Adrenal gland (tissue), 12 donors: ENCODE results near the gene RIN2. TPM values are rescaled to one million over a fixed set of nuclear protein-coding genes. Genes with fewer than 3 reads are reported as not detected.

ENCODE experiments used
- DNase-seq, 7 donors: peaks; one replicate each; pipeline ENCODE4 v3.0.0-alpha.2; 2019 to 2020
- H3K27ac ChIP-seq, 5 donors: fragments of 200-600 bp; sonication (generic) in 4 of 5; 1 replicate in 3 of 5; 2 replicates in 2 of 5; pipeline versions ENCODE4 v1.5.1 to v1.8.0; 2016 to 2020; ENCODE audit warnings: mild to moderate bottlenecking in 1 of 5
- H3K27me3 ChIP-seq: fragments of 200-600 bp; 2 replicates; pipeline ENCODE4 v1.8.0; 2021
- H3K36me3 ChIP-seq, 2 donors: fragments of 200-600 bp; replicated peaks in 1 of 2; 1 replicate in 1 of 2; 2 replicates in 1 of 2; pipeline versions ENCODE4 v1.5.1 to v1.8.0; 2018 to 2022
- H3K4me1 ChIP-seq, 2 donors: fragments of 200-600 bp; replicated peaks in 1 of 2; 1 replicate in 1 of 2; 2 replicates in 1 of 2; pipeline versions ENCODE4 v1.5.1 to v1.8.0; 2018 to 2021
- H3K4me3 ChIP-seq, 4 donors: fragments of 200-600 bp; sonication (generic) in 3 of 4; one replicate each; pipeline ENCODE4 v1.5.1; 2016 to 2018
- H3K9me3 ChIP-seq, 3 donors: fragments of 200-600 bp; sonication (generic) in 1 of 3; replicated peaks in 1 of 3; 1 replicate in 2 of 3; 2 replicates in 1 of 3; pipeline versions ENCODE4 v1.5.1 to v1.8.0; 2016 to 2021
- POLR2A ChIP-seq, 2 donors: fragments of 450-650 bp; IDR thresholded peaks; one replicate each; pipeline ENCODE4 v1.6.1; 2017; ENCODE audit warnings: antibody characterized with exemption in 2 of 2, mild to moderate bottlenecking in 2 of 2, moderate library complexity in 1 of 2
- WGBS, 4 donors: extraction: QIAGEN DNeasy Blood & Tissue Kit in 2 of 4; methylation state at CpG; one replicate each; pipeline versions ENCODE4 v1.1.5 to v1.1.7; 2013 to 2017; 5-methylcytosine and 5-hydroxymethylcytosine counted together
- intact Hi-C, 2 donors: fragments of 100-400 bp; cut with DNase I; formaldehyde crosslinking; loops; one replicate each; pipeline versions ENCODE4 v1.14.1 to v1.15.0; 2022 to 2023
- polyA plus RNA-seq, 3 donors: library from polyadenylated mRNA; stranded (reverse); fragments of 200-250 nt in 2 of 3; fragments of 350-450 nt in 1 of 3; fragmentation: Illumina TruSeq in 1 of 3; extraction: RNeasy Lipid Tissue Mini Kit (QIAGEN cat#74804) in 1 of 3; gene quantifications; one replicate each; pipeline ENCODE4 v1.2.3, GENCODE V29; 2013 to 2014
- total RNA-seq, 9 donors: library from RNA; depleted of rRNA in 4 of 9; stranded (reverse); fragments of >200 nt in 4 of 9; fragments of 120-200 nt in 1 of 9; fragmentation: NEBNext Ultra II Directional in 1 of 9; extraction: Animal tissue kit (Norgen Biotek cat#: 25700) in 1 of 9; gene quantifications; one replicate each; pipeline versions ENCODE4 v1.1.0 to v1.2.4, GENCODE V29; 2013 to 2023
- TF ChIP-seq, protein P1 (sequence below), 6 experiments: fragments of 450-650 bp in 4 of 6; fragments of 200-600 bp in 2 of 6; sonication (generic) in 1 of 6; IDR thresholded peaks; 1 replicate in 5 of 6; 2 replicates in 1 of 6; pipeline versions ENCODE4 v1.5.1 to v1.8.0; 2016 to 2021; ENCODE audit warnings: antibody characterized with exemption in 6 of 6, mild to moderate bottlenecking in 2 of 6, moderate library complexity in 1 of 6
- donor health status: healthy with polysubstance abuse.
- donor health status: Bipolar disorder and iron deficiency.
- donor health status: DM: yes; HTN: yes; CAD: no.
- donor health status: DM: no; HTN: no; CAD: no.
- donor health status: DM: no; HTN: no; CAD: no.
- donor health status: DM: yes; HTN: yes; CAD: no.

Gene RIN2
- total and polyA plus RNA-seq, 12 donors = 6.9 to 68.8 (median 40.6) TPM

DNA sequence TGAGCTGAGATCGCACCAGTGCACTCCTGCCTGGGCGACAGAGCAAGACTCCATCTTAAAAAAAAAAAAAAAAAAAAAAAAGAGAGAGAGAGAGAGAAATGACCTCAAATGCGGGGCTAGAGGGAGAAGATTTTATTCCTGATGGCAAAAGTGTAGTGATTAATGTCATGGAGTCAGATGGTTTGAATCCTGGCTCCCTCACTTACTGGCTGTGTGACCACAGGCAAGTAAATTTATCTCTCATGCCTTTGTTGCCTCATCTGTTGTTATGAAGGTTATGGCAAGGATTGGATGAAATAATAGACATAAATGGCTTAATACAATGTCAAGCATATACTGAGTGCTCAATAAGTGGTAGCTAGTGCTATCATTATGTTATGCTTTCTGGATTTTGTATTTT is 29.3 kb downstream of the RIN2 start:
- 77 to 94% (median 84%) methylated on average over 3 of the region's 3 CpGs for WGBS, 4 donors
- TF ChIP-seq, protein P1, sequence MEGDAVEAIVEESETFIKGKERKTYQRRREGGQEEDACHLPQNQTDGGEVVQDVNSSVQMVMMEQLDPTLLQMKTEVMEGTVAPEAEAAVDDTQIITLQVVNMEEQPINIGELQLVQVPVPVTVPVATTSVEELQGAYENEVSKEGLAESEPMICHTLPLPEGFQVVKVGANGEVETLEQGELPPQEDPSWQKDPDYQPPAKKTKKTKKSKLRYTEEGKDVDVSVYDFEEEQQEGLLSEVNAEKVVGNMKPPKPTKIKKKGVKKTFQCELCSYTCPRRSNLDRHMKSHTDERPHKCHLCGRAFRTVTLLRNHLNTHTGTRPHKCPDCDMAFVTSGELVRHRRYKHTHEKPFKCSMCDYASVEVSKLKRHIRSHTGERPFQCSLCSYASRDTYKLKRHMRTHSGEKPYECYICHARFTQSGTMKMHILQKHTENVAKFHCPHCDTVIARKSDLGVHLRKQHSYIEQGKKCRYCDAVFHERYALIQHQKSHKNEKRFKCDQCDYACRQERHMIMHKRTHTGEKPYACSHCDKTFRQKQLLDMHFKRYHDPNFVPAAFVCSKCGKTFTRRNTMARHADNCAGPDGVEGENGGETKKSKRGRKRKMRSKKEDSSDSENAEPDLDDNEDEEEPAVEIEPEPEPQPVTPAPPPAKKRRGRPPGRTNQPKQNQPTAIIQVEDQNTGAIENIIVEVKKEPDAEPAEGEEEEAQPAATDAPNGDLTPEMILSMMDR (IDR thresholded peaks at IDR 0.05) = no peak
- TF ChIP-seq POLR2A (IDR thresholded peaks at IDR 0.05) = no peak
- H3K4me3 ChIP-seq = no peak overlapping the region
- intact Hi-C loops = loop anchor here in 1 of 2 donors (5.0 kb wide), 1 partner anchor 210 kb away; no protein-coding TSS in a partner anchor
- H3K4me1 ChIP-seq = peaks cover 3 to 27% of the 10 kb centered on the region in 2 donors
- H3K27me3 ChIP-seq = no peaks in the 10 kb centered on the region
- H3K27ac ChIP-seq = no peak overlapping the region
- no peak for DNase-seq
- H3K36me3 ChIP-seq = no peaks in the 10 kb centered on the region
- H3K9me3 ChIP-seq = no peaks in the 10 kb centered on the region

DNA sequence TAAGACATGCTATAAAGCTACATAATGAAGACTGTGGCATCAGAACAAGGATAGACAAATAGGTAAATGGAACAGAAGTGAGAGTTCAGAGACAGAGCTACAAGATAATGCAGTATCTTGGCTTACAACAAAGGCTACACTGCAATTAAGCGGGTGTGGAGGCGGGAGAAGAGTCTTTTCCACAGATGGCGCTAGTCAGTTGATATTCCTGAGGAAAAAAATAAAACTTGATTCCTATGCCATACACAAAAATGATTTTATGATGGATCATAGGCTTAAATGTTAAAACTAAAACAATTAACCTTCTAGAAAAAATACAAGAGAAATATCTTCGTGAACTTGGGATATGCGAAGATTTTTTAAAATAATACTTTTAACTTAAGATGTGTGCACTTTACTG is 31.0 kb downstream of the RIN2 start:
- peaks cover 3 to 26% of the 10 kb centered on the region in 2 donors for H3K4me1 ChIP-seq
- intact Hi-C loops = loop anchor here in 1 of 2 donors (5.0 kb wide), 1 partner anchor 208 kb away; no protein-coding TSS in a partner anchor
- H3K27me3 ChIP-seq = no peaks in the 10 kb centered on the region
- WGBS, 4 donors = 96 to 100% (median 98%) methylated on average over 5 of the region's 5 CpGs
- H3K4me3 ChIP-seq = no peak overlapping the region
- no peak for DNase-seq
- no peak overlapping the region for H3K27ac ChIP-seq
- H3K36me3 ChIP-seq = no peaks in the 10 kb centered on the region
- TF ChIP-seq, protein P1 (IDR thresholded peaks at IDR 0.05) = no peak
- TF ChIP-seq POLR2A (IDR thresholded peaks at IDR 0.05) = no peak
- H3K9me3 ChIP-seq = no peaks in the 10 kb centered on the region

DNA sequence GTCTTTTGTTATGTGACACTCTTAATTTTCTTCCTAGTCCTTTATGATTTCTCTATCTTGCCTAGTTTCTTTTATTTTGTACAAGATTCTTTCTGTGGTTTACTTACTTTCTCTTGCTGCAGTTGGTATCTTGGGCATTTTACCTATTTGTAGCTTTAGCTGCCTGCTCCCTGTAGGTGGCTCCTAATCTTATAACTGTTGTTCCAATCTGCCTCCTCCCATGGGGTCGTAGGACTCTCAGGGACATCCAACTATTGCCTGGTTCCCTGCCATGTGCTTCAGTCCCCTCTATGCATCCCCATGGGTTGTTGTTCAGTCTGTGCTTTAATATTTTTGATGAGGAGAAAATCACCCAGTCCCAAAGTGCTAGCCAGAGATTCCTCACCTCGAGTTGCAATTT is 31.4 kb downstream of the RIN2 start:
- no peaks in the 10 kb centered on the region for H3K27me3 ChIP-seq
- no peak overlapping the region for H3K27ac ChIP-seq
- TF ChIP-seq POLR2A (IDR thresholded peaks at IDR 0.05) = no peak
- TF ChIP-seq, protein P1 (IDR thresholded peaks at IDR 0.05) = no peak
- intact Hi-C loops = loop anchor here in 1 of 2 donors (5.0 kb wide), 1 partner anchor 208 kb away; no protein-coding TSS in a partner anchor
- H3K36me3 ChIP-seq = no peaks in the 10 kb centered on the region
- H3K4me3 ChIP-seq = no peak overlapping the region
- no peaks in the 10 kb centered on the region for H3K9me3 ChIP-seq
- WGBS, 4 donors = 49 to 65% (median 54%) methylated on average over 2 of the region's 2 CpGs
- peaks cover 3 to 21% of the 10 kb centered on the region in 2 donors for H3K4me1 ChIP-seq
- DNase-seq = no peak

DNA sequence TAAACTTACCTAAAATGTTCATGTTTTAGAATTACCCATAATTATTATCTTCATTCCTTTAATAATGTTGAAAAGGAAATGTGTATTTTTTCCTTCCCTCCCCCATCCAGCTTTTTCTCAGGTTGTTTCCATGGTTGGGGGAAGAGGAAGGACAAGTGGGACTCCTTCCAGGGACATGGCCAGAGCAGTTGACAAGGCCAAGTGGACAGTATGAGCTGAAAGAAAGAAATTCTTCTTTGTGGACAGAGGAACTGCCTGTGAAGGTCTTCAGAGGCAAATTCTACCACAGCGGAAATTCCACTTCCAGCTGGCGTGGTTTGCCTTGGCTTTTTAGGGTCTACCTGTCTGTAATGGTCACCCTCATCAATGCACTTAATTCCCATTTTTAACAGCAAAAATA is 33.8 kb downstream of the RIN2 start:
- no peak overlapping the region for H3K4me3 ChIP-seq
- no peaks in the 10 kb centered on the region for H3K27me3 ChIP-seq
- no peaks in the 10 kb centered on the region for H3K36me3 ChIP-seq
- H3K27ac ChIP-seq = no peak overlapping the region
- whole genome bisulfite sequencing, 4 donors = 85 to 100% (median 95%) methylated on average over 2 of the region's 2 CpGs
- H3K9me3 ChIP-seq = no peaks in the 10 kb centered on the region
- no peak for TF ChIP-seq POLR2A (IDR thresholded peaks at IDR 0.05)
- TF ChIP-seq, protein P1 (IDR thresholded peaks at IDR 0.05) = no peak
- no peaks in the 10 kb centered on the region for H3K4me1 ChIP-seq
- intact Hi-C loops = no loop called here
- no peak for DNase-seq
